Glutamatergic neuron (in vitro differentiated cells): ENCODE data around the gene ZCCHC14. TPM values are rescaled to one million over a fixed set of nuclear protein-coding genes. Genes with fewer than 3 reads are reported as not detected.

Experiments used
- DNase-seq: peaks from one replicate; pipeline ENCODE4 v3.0.0; 2022
- H3K27ac Mint-ChIP-seq: one replicate; pipeline ENCODE4 v1.8.0; 2020; ENCODE audit warnings: mild to moderate bottlenecking, mixed read lengths, inconsistent platforms; ENCODE audit not compliant: unreplicated experiment
- H3K27me3 Mint-ChIP-seq: one replicate; pipeline ENCODE4 v1.8.0; 2020; ENCODE audit warnings: mild to moderate bottlenecking, moderate library complexity, mixed read lengths, inconsistent platforms; ENCODE audit not compliant: unreplicated experiment
- H3K36me3 Mint-ChIP-seq: one replicate; pipeline ENCODE4 v1.8.0; 2020; ENCODE audit warnings: mild to moderate bottlenecking, mixed read lengths, inconsistent platforms; ENCODE audit not compliant: unreplicated experiment
- H3K4me1 Mint-ChIP-seq: one replicate; pipeline ENCODE4 v1.8.0; 2020; ENCODE audit warnings: mild to moderate bottlenecking, low read depth, mixed read lengths, inconsistent platforms; ENCODE audit not compliant: unreplicated experiment
- H3K4me3 Mint-ChIP-seq: one replicate; pipeline ENCODE4 v1.8.0; 2020; ENCODE audit warnings: mild to moderate bottlenecking, mixed read lengths, inconsistent platforms; ENCODE audit not compliant: unreplicated experiment
- H3K9me3 Mint-ChIP-seq: one replicate; pipeline ENCODE4 v1.8.0; 2020; ENCODE audit warnings: mild to moderate bottlenecking, moderate library complexity, mixed read lengths, inconsistent platforms; ENCODE audit not compliant: unreplicated experiment
- CTCF ChIP-seq: fragments of 200-600 bp; sonication (generic); IDR thresholded peaks from one replicate; pipeline ENCODE4 v1.5.0; 2021; ENCODE audit not compliant: partially characterized antibody, unreplicated experiment
- total RNA-seq: library from RNA; stranded (reverse); fragmentation: NEBNext Ultra II Directional; extraction: Animal tissue kit (Norgen Biotek cat#: 25700); gene quantifications from one replicate; pipeline ENCODE4 v1.2.1, GENCODE V29; 2021; ENCODE audit not compliant: unreplicated experiment

ZCCHC14 gene
- total RNA-seq, 1 donor from 2014 or later: 29.2 TPM

DNA sequence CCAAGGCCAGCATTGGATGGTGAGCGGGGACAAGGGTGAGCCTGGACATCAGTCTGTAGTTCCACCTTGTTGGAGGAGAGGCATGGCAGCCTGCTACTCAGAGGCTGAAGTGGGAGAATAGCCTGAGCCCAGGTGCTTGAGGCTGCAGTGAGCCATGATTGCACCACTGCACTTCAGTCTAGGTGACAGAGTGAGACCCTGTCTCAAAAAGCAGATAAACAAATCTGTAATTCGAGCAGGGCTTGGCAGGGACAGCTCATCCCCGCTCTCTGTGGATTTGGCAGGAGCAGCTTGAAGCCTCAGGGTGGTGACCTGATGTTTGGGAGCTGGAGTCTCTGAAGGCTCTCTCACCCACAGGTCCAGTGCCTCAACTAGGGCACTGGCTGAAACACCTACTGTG lies 38.6 kb upstream of the ZCCHC14 start:
- peaks cover 20% of the 10 kb centered on the region for H3K36me3 Mint-ChIP-seq
- no peaks in the 10 kb centered on the region for H3K27me3 Mint-ChIP-seq
- TF ChIP-seq CTCF: no peak
- H3K27ac Mint-ChIP-seq: no peak overlapping the region
- H3K4me1 Mint-ChIP-seq: no peaks in the 10 kb centered on the region
- no peak for DNase-seq
- H3K4me3 Mint-ChIP-seq: no peak overlapping the region
- H3K9me3 Mint-ChIP-seq: peaks cover 13% of the 10 kb centered on the region

DNA sequence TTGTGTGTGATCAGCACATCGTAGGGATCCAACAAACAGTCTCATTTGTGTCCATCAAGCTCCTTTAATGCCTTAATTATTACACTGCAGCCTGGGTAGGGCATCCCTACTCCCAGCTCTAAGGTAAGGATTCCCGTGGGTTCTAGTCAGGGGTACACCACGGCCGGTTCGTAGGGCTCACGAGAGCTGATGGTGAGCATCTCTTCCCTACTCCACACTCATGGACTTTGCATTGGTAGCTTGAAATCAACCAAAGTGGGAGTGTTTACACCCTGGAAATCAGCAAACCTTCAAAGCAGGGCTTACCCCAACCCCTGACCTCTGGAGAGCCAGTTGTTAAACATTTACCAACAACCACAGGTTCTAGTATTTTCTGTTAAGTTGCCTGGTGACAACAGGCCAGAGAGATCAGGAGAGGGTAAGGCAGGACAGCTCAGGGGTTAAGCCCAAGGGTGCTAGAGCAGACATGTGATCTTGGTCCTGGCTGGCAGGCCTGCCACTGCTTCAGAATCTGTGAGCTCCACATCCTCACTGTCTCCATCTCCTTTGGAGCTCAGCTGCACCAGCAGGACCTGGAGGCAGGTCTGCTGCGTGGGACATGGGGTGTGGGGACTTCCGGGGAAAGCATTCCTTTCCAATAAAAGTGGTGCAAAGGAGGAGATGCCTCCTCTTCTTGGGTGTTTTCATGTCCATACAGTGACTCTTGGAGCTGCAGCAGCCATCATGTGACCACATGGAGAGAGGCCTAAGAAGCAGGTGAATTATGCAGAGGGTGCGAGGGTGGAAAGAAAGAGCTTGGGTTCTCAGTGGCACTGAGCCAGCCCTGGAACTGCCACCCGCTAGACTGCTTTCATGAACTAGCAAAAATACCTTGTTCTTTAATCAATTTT lies 36.1 kb upstream of the ZCCHC14 start:
- no peak for TF ChIP-seq CTCF
- no peak overlapping the region for H3K4me3 Mint-ChIP-seq
- H3K27ac Mint-ChIP-seq: no peak overlapping the region

DNA sequence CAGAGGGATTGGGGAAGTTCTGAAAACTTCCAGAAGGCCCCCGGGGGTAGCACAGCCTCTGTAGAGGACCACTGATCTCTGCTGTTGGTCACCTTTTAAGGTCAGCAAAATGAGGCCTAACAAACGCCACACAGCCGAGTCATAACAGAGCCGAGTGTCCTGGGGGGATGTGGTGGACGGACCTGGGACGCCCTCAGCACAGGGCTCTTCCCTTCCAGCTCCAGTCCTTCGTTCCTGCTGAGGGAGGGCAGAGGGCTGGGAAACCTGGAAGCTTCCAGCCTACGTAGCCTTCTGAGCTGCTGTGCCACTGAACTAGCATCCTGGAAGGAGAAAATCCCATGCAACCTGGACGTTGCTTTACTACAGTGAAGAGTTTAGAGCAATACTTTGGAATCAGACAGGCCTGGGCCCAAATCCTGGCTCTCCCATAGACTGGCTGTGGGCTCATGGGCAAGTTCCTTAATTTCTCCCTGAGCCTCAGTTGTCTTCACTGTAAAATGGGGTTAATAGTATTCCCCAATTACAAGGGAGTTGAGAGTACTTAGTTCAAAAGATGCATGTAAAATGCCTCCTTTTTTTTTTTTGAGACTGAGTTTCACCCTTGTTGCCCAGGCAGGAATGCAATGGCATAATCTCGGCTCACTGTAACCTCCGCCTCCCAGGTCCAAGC lies 34.4 kb upstream of the ZCCHC14 start:
- Mint-ChIP-seq H3K9me3 (peaks cover 7% of the 10 kb centered on the region), H3K4me1 (no peaks in the 10 kb centered on the region), H3K27ac (no peak overlapping the region)

More for the DNA sequence above, 36.1 kb upstream of the ZCCHC14 start:
- DNase-seq: no peak
- Mint-ChIP-seq H3K9me3 (peaks cover 10% of the 10 kb centered on the region), H3K36me3 (peaks cover 15% of the 10 kb centered on the region), H3K4me1 (no peaks in the 10 kb centered on the region), H3K27me3 (peaks cover 3% of the 10 kb centered on the region)

DNA sequence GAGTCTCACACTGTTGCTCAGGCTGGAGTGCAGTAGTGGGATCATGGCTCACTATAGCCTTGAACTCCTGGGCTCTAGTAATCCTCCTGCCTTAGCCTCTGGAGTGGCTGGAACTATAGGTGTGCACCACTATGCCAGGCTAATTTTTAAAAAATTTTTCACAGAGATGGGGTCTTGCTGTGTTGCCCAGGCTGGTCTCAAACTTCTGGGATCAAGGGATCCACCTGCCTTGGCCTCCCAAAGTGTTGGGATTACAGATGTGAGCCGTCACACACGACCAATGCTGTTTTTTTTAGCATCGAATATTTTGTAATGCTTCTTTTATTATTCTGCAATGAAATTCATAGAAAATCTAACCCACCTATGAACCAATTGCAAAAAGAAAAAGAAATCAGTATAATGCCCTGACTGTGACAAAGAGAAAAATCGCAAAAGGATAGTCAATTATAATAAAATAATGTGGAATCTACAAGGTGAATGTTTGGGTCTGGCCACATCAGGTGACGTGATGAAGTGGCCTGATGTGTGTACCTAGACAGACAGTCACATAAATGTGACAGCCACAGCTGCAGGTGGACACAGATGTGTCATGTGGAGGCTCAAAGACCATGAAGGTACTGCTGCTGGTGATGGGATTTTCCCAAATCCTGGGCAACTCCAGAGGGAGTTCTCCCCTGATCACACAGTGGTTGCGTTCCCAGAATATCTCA lies 33.6 kb upstream of the ZCCHC14 start:
- no peak overlapping the region for H3K27ac Mint-ChIP-seq
- H3K4me3 Mint-ChIP-seq: no peak overlapping the region
- TF ChIP-seq CTCF: no peak
- H3K4me1 Mint-ChIP-seq: no peaks in the 10 kb centered on the region
- DNase-seq: no peak
- peaks cover 7% of the 10 kb centered on the region for H3K9me3 Mint-ChIP-seq
- peaks cover 3% of the 10 kb centered on the region for H3K27me3 Mint-ChIP-seq
- peaks cover 15% of the 10 kb centered on the region for H3K36me3 Mint-ChIP-seq

More for the DNA sequence above, 34.4 kb upstream of the ZCCHC14 start:
- H3K4me3 Mint-ChIP-seq: no peak overlapping the region
- TF ChIP-seq CTCF: no peak
- H3K36me3 Mint-ChIP-seq: peaks cover 15% of the 10 kb centered on the region
- no peak for DNase-seq
- peaks cover 3% of the 10 kb centered on the region for H3K27me3 Mint-ChIP-seq
